Caco-2 (cell line): Measurements from ENCODE around the gene ALG10B. TPM values are rescaled to one million over a fixed set of nuclear protein-coding genes. Genes with fewer than 3 reads are reported as not detected.

Source experiments
- Bru-seq: library from RNA; stranded (reverse); fragments of 400-500 nt; gene quantifications from one replicate; lab custom pipeline; 2021; lab: Mats Ljungman, UMichigan
- BruChase-seq, 2 experiments: library from RNA; stranded (reverse); fragments of 400-500 nt; gene quantifications; one replicate each; lab custom pipeline; 2021; lab: Mats Ljungman, UMichigan
- BruUV-seq: library from RNA; stranded (reverse); fragments of 400-500 nt; replicated peaks from 2 replicates; lab custom pipeline; 2021; lab: Mats Ljungman, UMichigan
- CTCF ChIA-PET: fragments of 300-600 bp; sonication (Branson Sonifier 250); formaldehyde crosslinking; loops from one replicate; lab custom pipeline; 2022; ENCODE audit warnings: antibody characterized with exemption; lab: Charles Lee
- POLR2A ChIA-PET: fragments of 300-600 bp; sonication (Branson Sonifier 250); formaldehyde crosslinking; loops from one replicate; lab custom pipeline; 2022; ENCODE audit warnings: antibody characterized with exemption; lab: Charles Lee
- DNase-seq, 2 experiments: peaks; one replicate each; pipeline versions ENCODE4 v3.0.0 to v3.0.0-alpha.2; 2020 to 2022
- H3K27me3 ChIP-seq: replicated peaks from 2 replicates; pipeline ENCODE4 v1.6.0; 2011; ENCODE audit warnings: low read length; ENCODE audit not compliant: control insufficient read depth, insufficient read depth
- H3K36me3 ChIP-seq: 2 replicates; pipeline ENCODE4 v1.5.1; 2011; ENCODE audit warnings: low read length; ENCODE audit not compliant: control insufficient read depth, insufficient read depth
- H3K4me1 ChIP-seq: fragments of 250-450 bp; sonication (Bioruptor Pico); 2 replicates; pipeline ENCODE4 v1.5.1; 2020; ENCODE audit warnings: mild to moderate bottlenecking
- H3K4me3 ChIP-seq: 2 replicates; pipeline ENCODE4 v1.5.1; 2011; ENCODE audit warnings: low read depth, mild to moderate bottlenecking, control low read depth, low read length
- H3K9me3 ChIP-seq: fragments of 250-450 bp; sonication (Bioruptor Pico); 2 replicates; pipeline ENCODE4 v1.5.1; 2020; ENCODE audit warnings: mild to moderate bottlenecking, moderate library complexity
- H3K27ac Mint-ChIP-seq: one replicate; pipeline ENCODE4 v1.8.0; 2022; ENCODE audit warnings: mixed read lengths; ENCODE audit not compliant: unreplicated experiment
- H3K27me3 Mint-ChIP-seq: one replicate; pipeline ENCODE4 v1.8.0; 2022; ENCODE audit warnings: mixed read lengths; ENCODE audit not compliant: insufficient read depth, unreplicated experiment
- H3K36me3 Mint-ChIP-seq: one replicate; pipeline ENCODE4 v1.8.0; 2022; ENCODE audit warnings: mild to moderate bottlenecking, mixed read lengths; ENCODE audit not compliant: insufficient read depth, unreplicated experiment
- H3K4me1 Mint-ChIP-seq: one replicate; pipeline ENCODE4 v1.8.0; 2022; ENCODE audit warnings: low read depth, mixed read lengths; ENCODE audit not compliant: unreplicated experiment
- H3K4me3 Mint-ChIP-seq: one replicate; pipeline ENCODE4 v1.8.0; 2022; ENCODE audit warnings: mild to moderate bottlenecking, moderate library complexity, mixed read lengths; ENCODE audit not compliant: unreplicated experiment
- H3K9me3 Mint-ChIP-seq: one replicate; pipeline ENCODE4 v1.8.0; 2022; ENCODE audit warnings: mixed read lengths; ENCODE audit not compliant: unreplicated experiment
- CTCF ChIP-seq, 2 experiments: fragments of 200-600 bp in 1 of 2; IDR thresholded peaks; 1 replicate in 1 of 2; 2 replicates in 1 of 2; pipeline versions ENCODE4 v1.5.1 to v1.8.0; 2011 to 2022; ENCODE audit warnings: antibody characterized with exemption in 1 of 2, control low read depth in 1 of 2, inconsistent platforms in 1 of 2, low read depth in 1 of 2, low read length in 1 of 2, mild to moderate bottlenecking in 1 of 2, moderate library complexity in 1 of 2; ENCODE audit not compliant: insufficient read depth in 1 of 2, severe bottlenecking in 1 of 2, unreplicated experiment in 1 of 2
- intact Hi-C: fragments of 100-400 bp; cut with micrococcal nuclease; formaldehyde crosslinking; loops from one replicate; pipeline ENCODE4 v1.10.0; 2022; ENCODE audit not compliant: unreplicated experiment
- long read RNA-seq: library from polyadenylated mRNA; stranded (forward); transcript quantifications from one replicate; pipeline ENCODE4 v2.0.0, GENCODE V29; 2022
- total RNA-seq: library from RNA; stranded (reverse); gene quantifications from 2 replicates; pipeline ENCODE4 v1.2.3, GENCODE V29; 2022

The ALG10B gene
- 10.9 and 11.9 TPM in 2 replicates for total RNA-seq
- Bru-seq, nascent RNA, result percentile 74 among the genes with signal in this experiment
- percentile 81 among the genes with signal in this experiment for BruChase-seq, experiment 1, labeled RNA remaining after a 2-hour chase
- BruChase-seq, experiment 2, labeled RNA remaining after a 6-hour chase, result percentile 85 among the genes with signal in this experiment
- long read RNA-seq, full-length matches to known transcripts, result 3 of 5 reads
- long read RNA-seq, partial matches to known transcripts, result 0 of 5 reads
- long read RNA-seq, other reads (novel, unspliced or antisense), result 2 of 5 reads

GRCh38 chr12:38316391-38317129, at the start of gene ALG10B:
Gene ALG10B (plus strand): TSS chr12:38316774. CDS start chr12:38316894, 120 bp downstream.
- H3K27ac Mint-ChIP-seq, result peak within 1 kb of the TSS; percentile 89
- POLR2A ChIA-PET, result no interaction called here
- intact Hi-C loops, result loop anchor here (1.0 kb wide), 3 partner anchors 178 to 644 kb away; no protein-coding TSS in a partner anchor

GRCh38 chr12:38268612-38269011, 48.0 kb upstream of the ALG10B start:
- no peak for TF ChIP-seq CTCF (IDR thresholded peaks at IDR 0.05; ENCODE audit: insufficient read depth in 1 of 2, low read depth in 1 of 2, low read length in 1 of 2, severe bottlenecking in 1 of 2, unreplicated experiment in 1 of 2)
- no peak overlapping the region for H3K4me3 Mint-ChIP-seq

More at GRCh38 chr12:38316391-38317129, at the start of gene ALG10B:
- Mint-ChIP-seq H3K9me3 (no peaks in the 10 kb centered on the region), H3K27me3 (no peaks in the 10 kb centered on the region), H3K36me3 (no peaks in the 10 kb centered on the region), H3K4me3 (peak within 1 kb of the TSS; percentile 83), H3K4me1 (peaks cover 13% of the 10 kb centered on the region)
- Histone ChIP-seq H3K4me3 (peak within 1 kb of the TSS; percentile 41), H3K4me1 (no peaks in the 10 kb centered on the region), H3K9me3 (no peaks in the 10 kb centered on the region), H3K36me3 (no peaks in the 10 kb centered on the region), H3K27me3 (no peaks in the 10 kb centered on the region)
- CTCF ChIA-PET, result interaction anchor here (0.6 to 1.6 kb wide), 5 partner anchors 171 to 837 kb away, joined by 3 to 7 read pairs (median 3); no protein-coding TSS in a partner anchor
- peak; percentile 66 to 81 for TF ChIP-seq CTCF (IDR thresholded peaks at IDR 0.05; ENCODE audit: insufficient read depth in 1 of 2, low read depth in 1 of 2, low read length in 1 of 2, severe bottlenecking in 1 of 2, unreplicated experiment in 1 of 2)
- DNase-seq, result peak; percentile 94 to 96
- BruUV-seq, result no TSS peak

GRCh38 chr12:38269897-38270296, 46.7 kb upstream of the ALG10B start:
- H3K9me3 ChIP-seq, result no peaks in the 10 kb centered on the region
- TF ChIP-seq CTCF (IDR thresholded peaks at IDR 0.05; ENCODE audit: insufficient read depth in 1 of 2, low read depth in 1 of 2, low read length in 1 of 2, severe bottlenecking in 1 of 2, unreplicated experiment in 1 of 2), result no peak
- ChIA-PET POLR2A (no interaction called here), CTCF (no interaction called here)
- no peaks in the 10 kb centered on the region for H3K4me1 Mint-ChIP-seq
- H3K27ac Mint-ChIP-seq, result no peak overlapping the region
- no peaks in the 10 kb centered on the region for H3K36me3 Mint-ChIP-seq
- no peaks in the 10 kb centered on the region for H3K4me1 ChIP-seq
- H3K36me3 ChIP-seq, result no peaks in the 10 kb centered on the region
- DNase-seq, result no peak
- no peaks in the 10 kb centered on the region for H3K27me3 ChIP-seq
- no peak overlapping the region for H3K4me3 ChIP-seq
- H3K9me3 Mint-ChIP-seq, result peaks cover 19% of the 10 kb centered on the region
- H3K4me3 Mint-ChIP-seq, result no peak overlapping the region
- intact Hi-C loops, result no loop called here
- BruUV-seq, result no TSS peak
- no peaks in the 10 kb centered on the region for H3K27me3 Mint-ChIP-seq

More at GRCh38 chr12:38268612-38269011, 48.0 kb upstream of the ALG10B start:
- CTCF ChIA-PET, result no interaction called here
- no peaks in the 10 kb centered on the region for H3K4me1 ChIP-seq
- no peak overlapping the region for H3K27ac Mint-ChIP-seq
- no peaks in the 10 kb centered on the region for H3K36me3 Mint-ChIP-seq
- H3K36me3 ChIP-seq, result no peaks in the 10 kb centered on the region
- no peak for DNase-seq
- H3K4me3 ChIP-seq, result no peak overlapping the region
- BruUV-seq, result no TSS peak
- H3K4me1 Mint-ChIP-seq, result no peaks in the 10 kb centered on the region
- no peaks in the 10 kb centered on the region for H3K27me3 Mint-ChIP-seq
- H3K9me3 ChIP-seq, result no peaks in the 10 kb centered on the region
- intact Hi-C loops, result no loop called here
- POLR2A ChIA-PET, result no interaction called here
- peaks cover 19% of the 10 kb centered on the region for H3K9me3 Mint-ChIP-seq
- H3K27me3 ChIP-seq, result no peaks in the 10 kb centered on the region
